IMR-90 (cell line): ENCODE measurements around the gene SVIL. TPM values are rescaled to one million over a fixed set of nuclear protein-coding genes. Genes with fewer than 3 reads are reported as not detected.
"Not testable (repeated sequence)": the region's sequence is repeated elsewhere in the genome, so short reads cannot be mapped to it uniquely, and the experiment has no call there.

ENCODE experiments used
- ATAC-seq: fragments of 200-7000 bp; cut with Tn5 transposase; 2 replicates; pipeline ENCODE4 v1.9.1; 2020; ENCODE audit warnings: low read depth, mild to moderate bottlenecking, moderate library complexity
- BruUV-seq: library from RNA; stranded (reverse); fragments of 400-500 nt; replicated peaks from 2 replicates; lab custom pipeline; 2021; lab: Mats Ljungman, UMichigan
- CTCF ChIA-PET: fragments of 300-600 bp; formaldehyde crosslinking; extraction: SDS; loops from one replicate; lab custom pipeline; 2021; ENCODE audit warnings: antibody characterized with exemption; lab: Yijun Ruan, JAX
- POLR2A ChIA-PET: fragments of 300-600 bp; sonication (Branson Sonifier 250); formaldehyde crosslinking; loops from one replicate; lab custom pipeline; 2022; ENCODE audit warnings: antibody characterized with exemption; ENCODE audit not compliant: unreplicated experiment; lab: Charles Lee
- DNase-seq: peaks from one replicate; pipeline ENCODE4 v3.0.0; 2013
- H2AFZ ChIP-seq: replicated peaks from 2 replicates; pipeline ENCODE3; 2013; ENCODE audit warnings: low read length, mild to moderate bottlenecking; ENCODE audit not compliant: poor library complexity
- H2AK5ac ChIP-seq: 2 replicates; pipeline ENCODE4 v1.6.1; 2013; ENCODE audit warnings: low read depth, low read length, inconsistent platforms
- H2AK9ac ChIP-seq: replicated peaks from 2 replicates; pipeline ENCODE3; 2013; ENCODE audit warnings: mild to moderate bottlenecking, low read depth, low read length, moderate library complexity; ENCODE audit not compliant: poor library complexity
- H2BK120ac ChIP-seq: 2 replicates; pipeline ENCODE4 v1.6.1; 2013; ENCODE audit warnings: low read depth, low read length, inconsistent platforms
- H2BK15ac ChIP-seq: 3 replicates; pipeline ENCODE4 v1.6.1; 2013; ENCODE audit warnings: low read depth, low read length, inconsistent platforms
- H2BK20ac ChIP-seq: 2 replicates; pipeline ENCODE4 v1.6.1; 2013; ENCODE audit warnings: low read depth, mild to moderate bottlenecking, inconsistent platforms, low read length, moderate library complexity
- H2BK5ac ChIP-seq: 2 replicates; pipeline ENCODE4 v1.6.1; 2013; ENCODE audit warnings: mild to moderate bottlenecking, low read depth, low read length, inconsistent platforms; ENCODE audit not compliant: poor library complexity, severe bottlenecking
- H3K14ac ChIP-seq: replicated peaks from 2 replicates; pipeline ENCODE4 v1.6.1; 2013; ENCODE audit warnings: low read depth, low read length, inconsistent platforms
- H3K18ac ChIP-seq: 2 replicates; pipeline ENCODE4 v1.6.1; 2013; ENCODE audit warnings: low read depth, low read length, control low read depth
- H3K23ac ChIP-seq: 2 replicates; pipeline ENCODE4 v1.6.1; 2013; ENCODE audit warnings: low read depth, low read length, inconsistent platforms
- H3K27ac ChIP-seq: 2 replicates; pipeline ENCODE4 v1.5.1; 2013; ENCODE audit warnings: mild to moderate bottlenecking, control low read depth, low read length; ENCODE audit not compliant: insufficient read depth
- H3K27me3 ChIP-seq: 2 replicates; pipeline ENCODE4 v1.6.1; 2013; ENCODE audit warnings: low read length; ENCODE audit not compliant: control insufficient read depth, insufficient read depth
- H3K36me3 ChIP-seq: 2 replicates; pipeline ENCODE4 v1.6.1; 2013; ENCODE audit warnings: low read length, mixed read lengths; ENCODE audit not compliant: control insufficient read depth, insufficient read depth
- H3K4ac ChIP-seq: 2 replicates; pipeline ENCODE4 v1.6.1; 2013; ENCODE audit warnings: low read depth, low read length, inconsistent platforms
- H3K4me1 ChIP-seq: 2 replicates; pipeline ENCODE4 v1.6.1; 2013; ENCODE audit warnings: low read length, mixed read lengths; ENCODE audit not compliant: control insufficient read depth, insufficient read depth
- H3K4me2 ChIP-seq: 2 replicates; pipeline ENCODE4 v1.6.1; 2013; ENCODE audit warnings: low read depth, mild to moderate bottlenecking, control low read depth, low read length, moderate library complexity
- H3K4me3 ChIP-seq: 2 replicates; pipeline ENCODE4 v1.5.1; 2013; ENCODE audit warnings: low read depth, mild to moderate bottlenecking, control low read depth, low read length, moderate library complexity; ENCODE audit not compliant: insufficient read depth
- H3K56ac ChIP-seq: 2 replicates; pipeline ENCODE4 v1.6.1; 2013; ENCODE audit warnings: low read length, inconsistent platforms; ENCODE audit not compliant: insufficient read depth; ENCODE audit errors: extremely low read depth
- H3K79me1 ChIP-seq, 2 experiments: 2 replicates each; pipeline ENCODE4 v1.6.1; 2013; ENCODE audit warnings: low read length in 2 of 2, inconsistent platforms in 1 of 2, low read depth in 1 of 2
- H3K9ac ChIP-seq: 2 replicates; pipeline ENCODE4 v1.6.1; 2013; ENCODE audit warnings: low read depth, low read length, control low read depth
- H3K9me1 ChIP-seq: 2 replicates; pipeline ENCODE4 v1.6.1; 2013; ENCODE audit warnings: low read length, inconsistent platforms; ENCODE audit not compliant: insufficient read depth
- H3K9me3 ChIP-seq: 2 replicates; pipeline ENCODE4 v1.6.1; 2013; ENCODE audit warnings: low read length; ENCODE audit not compliant: control insufficient read depth, insufficient read depth
- H4K20me1 ChIP-seq: 2 replicates; pipeline ENCODE4 v1.6.1; 2013; ENCODE audit warnings: low read length, inconsistent platforms; ENCODE audit not compliant: insufficient read depth
- H4K5ac ChIP-seq: 2 replicates; pipeline ENCODE4 v1.6.1; 2013; ENCODE audit warnings: mild to moderate bottlenecking, low read depth, low read length, control low read depth
- H4K8ac ChIP-seq, 2 experiments: 2 replicates each; pipeline ENCODE4 v1.6.1; 2013; ENCODE audit warnings: low read depth in 2 of 2, low read length in 2 of 2, control low read depth in 1 of 2, inconsistent platforms in 1 of 2
- H4K91ac ChIP-seq: 2 replicates; pipeline ENCODE4 v1.6.1; 2013; ENCODE audit warnings: low read depth, low read length, inconsistent platforms; ENCODE audit not compliant: insufficient read depth
- WGBS, 2 experiments: methylation state at CpG; one replicate each; pipeline versions ENCODE4 v1.1.5 to v1.1.7; 2013; ENCODE audit warnings: missing lambda C conversion rate in 2 of 2; ENCODE audit not compliant: insufficient read length in 1 of 2; ENCODE audit errors: extremely low coverage in 2 of 2; 5-methylcytosine and 5-hydroxymethylcytosine counted together
- dilution Hi-C: fragments of 300-500 bp; cut with HindIII; formaldehyde crosslinking; loops from one replicate; pipeline ENCODE4 v1.14.3; 2018; ENCODE audit warnings: low sequenced_read_pairs; ENCODE audit not compliant: unreplicated experiment
- in situ Hi-C: fragments of 300-500 bp; cut with MboI; formaldehyde crosslinking; loops from 3 replicates; pipeline ENCODE4 v1.14.3; 2019; ENCODE audit warnings: low sequenced_read_pairs, inconsistent platforms, mixed read lengths
- intact Hi-C: fragments of 100-400 bp; cut with micrococcal nuclease; formaldehyde crosslinking; loops from 2 replicates; pipeline ENCODE4 v1.10.0; 2022
- polyA plus RNA-seq, 3 experiments: library from polyadenylated mRNA; depleted of rRNA; stranded (reverse); fragments of >200 nt; gene quantifications; 2 replicates each; pipeline ENCODE4 v1.2.3, GENCODE V29; 2012; ENCODE audit warnings: low replicate concordance in 1 of 3
- total RNA-seq: library from RNA; depleted of rRNA; stranded (reverse); fragments of >200 nt; gene quantifications from 2 replicates; pipeline ENCODE4 v1.2.3, GENCODE V29; 2012

The SVIL gene
- total and polyA plus RNA-seq, 2 of the 4 experiments (the other 2 are of a cell fraction), result 11.5 to 11.6 TPM

- dilution Hi-C loops, H2AFZ ChIP-seq, CTCF ChIA-PET, intact Hi-C loops, H3K9ac ChIP-seq, ATAC-seq, H3K4me3 ChIP-seq, H3K27ac ChIP-seq, H3K4me2 ChIP-seq, DNase-seq, H3K27me3 ChIP-seq, H2BK5ac ChIP-seq, H3K56ac ChIP-seq, H3K36me3 ChIP-seq, POLR2A ChIA-PET, H2AK9ac ChIP-seq, in situ Hi-C loops, H4K5ac ChIP-seq, BruUV-seq, H3K9me3 ChIP-seq: not testable (repeated sequence)
- H3K4ac ChIP-seq, result peak overlapping the region; percentile 80
- H3K23ac ChIP-seq, result peak overlapping the region; percentile 72; the same call in 1 of the 2 replicates
- peak overlapping the region; percentile 83 for H2BK20ac ChIP-seq
- H4K8ac ChIP-seq, result peak overlapping the region; percentile 50 to 65; a peak in 3 of 4 replicates
- peaks cover 14 to 79% of the 10 kb centered on the region in 2 experiments for H3K79me1 ChIP-seq
- H2BK120ac ChIP-seq, result peak overlapping the region; percentile 69; the same call in 1 of the 2 replicates
- 50% methylated on average over 1 of the region's 19 CpGs; no CpG with 5 or more reads in 1 of the 2 experiments for WGBS, 2 experiments
- peak overlapping the region; percentile 57 for H4K91ac ChIP-seq
- H2BK15ac ChIP-seq, result peak overlapping the region; percentile 49; the same call in 2 of the 3 replicates
- peaks cover 27% of the 10 kb centered on the region for H3K4me1 ChIP-seq
- peak overlapping the region; percentile 76 for H2AK5ac ChIP-seq
- H3K9me1 ChIP-seq, result peaks cover 23% of the 10 kb centered on the region
- peak overlapping the region; percentile 64; the same call in 1 of the 2 replicates for H3K18ac ChIP-seq
- H3K14ac ChIP-seq, result peak overlapping the region; percentile 42; the same call in 1 of the 2 replicates
- H4K20me1 ChIP-seq, result peaks cover 19% of the 10 kb centered on the region; the same call in 1 of the 2 replicates
These were observed 46.8 kb downstream of the SVIL start for GRCh38 chr10:29587750-29588628.

- H3K18ac ChIP-seq, H3K36me3 ChIP-seq, H3K4ac ChIP-seq, intact Hi-C loops, H2BK15ac ChIP-seq, ATAC-seq, H3K27me3 ChIP-seq, H2AFZ ChIP-seq, H4K8ac ChIP-seq, H2BK5ac ChIP-seq, H4K5ac ChIP-seq, H3K27ac ChIP-seq, dilution Hi-C loops, H3K4me2 ChIP-seq, H3K23ac ChIP-seq, BruUV-seq, in situ Hi-C loops, POLR2A ChIA-PET, H2AK5ac ChIP-seq, DNase-seq, H2AK9ac ChIP-seq, H3K9me3 ChIP-seq, H3K14ac ChIP-seq, H3K9ac ChIP-seq, H3K4me3 ChIP-seq, CTCF ChIA-PET, H2BK20ac ChIP-seq, H3K56ac ChIP-seq, H4K91ac ChIP-seq: not testable (repeated sequence)
- peaks cover 13 to 79% of the 10 kb centered on the region in 2 experiments for H3K79me1 ChIP-seq
- H3K4me1 ChIP-seq, result peaks cover 26% of the 10 kb centered on the region
- peaks cover 21% of the 10 kb centered on the region for H3K9me1 ChIP-seq
- peak overlapping the region; percentile 46; the same call in 1 of the 2 replicates for H2BK120ac ChIP-seq
- 96% methylated on average over 6 of the region's 15 CpGs; no CpG with 5 or more reads in 1 of the 2 experiments for WGBS, 2 experiments
- H4K20me1 ChIP-seq, result peaks cover 19% of the 10 kb centered on the region; the same call in 1 of the 2 replicates
These were observed 47.5 kb downstream of the SVIL start for GRCh38 chr10:29587102-29587749.
